Endothelial cell of umbilical vein (primary cell): Measurements from ENCODE around the gene AMH.
A peak's percentile ranks its signal among the peaks of the same experiment; 100 is the strongest.

Experiments
- GATA2 ChIP-seq: IDR thresholded peaks from 2 replicates; pipeline ENCODE4 v1.7.0; 2011; ENCODE audit warnings: low read depth, mild to moderate bottlenecking, moderate library complexity, mixed read lengths, low read length; ENCODE audit not compliant: insufficient read length, insufficient read depth
- JUN ChIP-seq: IDR thresholded peaks from 2 replicates; pipeline ENCODE4 v1.6.1; 2011; ENCODE audit warnings: borderline replicate concordance, low read depth; ENCODE audit not compliant: insufficient read length, insufficient read depth
- TF ChIP-seq, protein P1 (sequence below), 2 donors: IDR thresholded peaks; 1 replicate in 1 of 2; 2 replicates in 1 of 2; pipeline ENCODE4 v1.5.1; 2011; ENCODE audit warnings: low read length in 2 of 2, mild to moderate bottlenecking in 2 of 2, moderate library complexity in 2 of 2, control low read depth in 1 of 2, inconsistent platforms in 1 of 2, low read depth in 1 of 2; ENCODE audit not compliant: insufficient read depth in 1 of 2; ENCODE audit errors: extremely low read depth in 1 of 2

DNA sequence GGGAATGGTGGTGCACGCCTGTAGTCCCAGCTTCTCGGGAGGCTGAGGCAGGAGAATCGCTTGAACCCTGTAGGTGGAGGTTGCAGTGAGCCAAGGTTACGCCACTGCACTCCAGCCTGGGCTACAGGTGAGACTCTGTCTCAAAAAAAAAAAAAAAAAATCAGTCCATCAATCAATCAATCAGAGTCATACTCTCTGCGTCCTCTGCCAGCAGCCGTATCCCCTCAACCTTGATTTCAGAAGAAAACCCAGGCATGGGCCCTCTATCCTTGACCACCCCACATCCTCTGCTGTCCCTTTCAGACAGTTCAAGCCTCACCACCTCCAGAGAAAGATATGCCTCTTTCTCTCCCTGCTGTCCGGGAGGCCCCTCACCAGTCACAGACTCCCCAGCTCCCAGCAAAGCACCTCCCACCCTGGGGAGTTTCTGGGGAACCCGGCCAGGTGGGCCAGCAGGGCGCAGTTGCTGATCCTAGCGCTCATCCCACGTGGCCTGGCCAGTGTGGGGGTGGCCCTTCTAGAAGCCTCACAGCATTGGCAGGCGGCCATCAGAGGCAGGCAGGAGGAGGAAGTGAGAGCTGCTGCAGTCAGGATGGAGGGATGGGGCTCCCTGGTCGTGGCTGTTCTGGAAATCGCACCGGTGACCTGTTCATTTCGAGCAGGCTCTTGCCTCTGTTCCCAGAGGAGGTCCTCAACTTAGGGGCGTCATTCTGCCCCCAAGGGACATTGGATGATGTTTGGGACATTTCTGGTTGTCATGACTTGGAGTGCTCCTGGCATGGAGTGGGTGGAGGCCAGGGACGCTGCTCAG is 17.3 kb downstream of the AMH start:
- TF ChIP-seq GATA2 = no peak
- TF ChIP-seq, protein P1, sequence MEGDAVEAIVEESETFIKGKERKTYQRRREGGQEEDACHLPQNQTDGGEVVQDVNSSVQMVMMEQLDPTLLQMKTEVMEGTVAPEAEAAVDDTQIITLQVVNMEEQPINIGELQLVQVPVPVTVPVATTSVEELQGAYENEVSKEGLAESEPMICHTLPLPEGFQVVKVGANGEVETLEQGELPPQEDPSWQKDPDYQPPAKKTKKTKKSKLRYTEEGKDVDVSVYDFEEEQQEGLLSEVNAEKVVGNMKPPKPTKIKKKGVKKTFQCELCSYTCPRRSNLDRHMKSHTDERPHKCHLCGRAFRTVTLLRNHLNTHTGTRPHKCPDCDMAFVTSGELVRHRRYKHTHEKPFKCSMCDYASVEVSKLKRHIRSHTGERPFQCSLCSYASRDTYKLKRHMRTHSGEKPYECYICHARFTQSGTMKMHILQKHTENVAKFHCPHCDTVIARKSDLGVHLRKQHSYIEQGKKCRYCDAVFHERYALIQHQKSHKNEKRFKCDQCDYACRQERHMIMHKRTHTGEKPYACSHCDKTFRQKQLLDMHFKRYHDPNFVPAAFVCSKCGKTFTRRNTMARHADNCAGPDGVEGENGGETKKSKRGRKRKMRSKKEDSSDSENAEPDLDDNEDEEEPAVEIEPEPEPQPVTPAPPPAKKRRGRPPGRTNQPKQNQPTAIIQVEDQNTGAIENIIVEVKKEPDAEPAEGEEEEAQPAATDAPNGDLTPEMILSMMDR (IDR thresholded peaks at IDR 0.05; ENCODE audit: extremely low read depth in 1 of 2, insufficient read depth in 1 of 2, low read depth in 1 of 2, low read length in 2 of 2) = peak in 1 of 2 donors; percentile 1
- no peak for TF ChIP-seq JUN
